Effector CD8-positive, alpha-beta T cell (primary cell): ENCODE measurements around the gene KLHL40.

Experiments
- DNase-seq: peaks from one replicate; lab custom pipeline; 2025; lab: John Stamatoyannopoulos, UW

KLHL40 gene

GRCh38 chr3:42657675-42658074 lies 27.7 kb upstream of the KLHL40 start:
- no peak for DNase-seq

GRCh38 chr3:42658091-42658770 lies 27.1 kb upstream of the KLHL40 start:
- no peak for DNase-seq

GRCh38 chr3:42658771-42659390 lies 26.5 kb upstream of the KLHL40 start:
- DNase-seq, result no peak

GRCh38 chr3:42659451-42660130 lies 25.7 kb upstream of the KLHL40 start:
- DNase-seq, result no peak

- DNase-seq, result no peak
Observed at GRCh38 chr3:42660131-42660715, 25.1 kb upstream of the KLHL40 start.

- no peak for DNase-seq
Observed at GRCh38 chr3:42660898-42661297, 24.4 kb upstream of the KLHL40 start.

- no peak for DNase-seq
Observed at GRCh38 chr3:42661593-42662022, 23.7 kb upstream of the KLHL40 start.

GRCh38 chr3:42662037-42662812 lies 23.1 kb upstream of the KLHL40 start:
- no peak for DNase-seq

GRCh38 chr3:42662813-42663535 lies 22.4 kb upstream of the KLHL40 start:
- no peak for DNase-seq

GRCh38 chr3:42663581-42664437 lies 21.5 kb upstream of the KLHL40 start:
- DNase-seq, result no peak

GRCh38 chr3:42664438-42664803 lies 20.9 kb upstream of the KLHL40 start:
- DNase-seq, result no peak

- no peak for DNase-seq
Observed at GRCh38 chr3:42665050-42665878, 20.1 kb upstream of the KLHL40 start.

- DNase-seq, result no peak
Observed at GRCh38 chr3:42666022-42666421, 19.3 kb upstream of the KLHL40 start.

GRCh38 chr3:42666577-42666998 lies 18.7 kb upstream of the KLHL40 start:
- no peak for DNase-seq

GRCh38 chr3:42667096-42667522 lies 18.2 kb upstream of the KLHL40 start:
- DNase-seq, result no peak

GRCh38 chr3:42667523-42668412 lies 17.6 kb upstream of the KLHL40 start:
- DNase-seq, result no peak

- DNase-seq, result no peak
Observed at GRCh38 chr3:42668413-42668760, 16.9 kb upstream of the KLHL40 start.

- no peak for DNase-seq
Observed at GRCh38 chr3:42668793-42669217, 16.5 kb upstream of the KLHL40 start.
